ENCODE data around the gene CENPP.

Gene CENPP

DNA sequence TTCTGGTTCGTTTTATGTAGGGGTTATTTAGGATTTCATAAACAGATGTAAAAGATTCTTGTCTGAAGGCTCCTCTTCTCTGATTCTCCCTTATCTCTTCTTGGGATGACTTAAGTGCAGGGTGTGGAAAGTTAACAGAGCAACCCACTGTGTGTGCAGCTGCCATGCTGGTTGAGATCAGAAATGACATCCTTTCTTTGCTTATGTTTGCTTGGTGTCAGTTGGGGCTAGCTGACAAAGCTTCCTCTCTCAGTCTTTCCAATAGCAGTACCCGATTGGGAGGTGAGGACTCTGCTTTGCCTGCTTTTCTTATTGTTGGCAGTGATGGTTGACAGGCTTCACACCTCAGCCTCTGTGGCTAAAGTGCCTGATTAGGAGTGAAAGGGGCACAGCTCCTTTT lies 52.1 kb downstream of the CENPP start:
- H3K9me3 ChIP-seq (ENCODE audit: control insufficient read depth, insufficient read depth, low read length) = no peaks in the 10 kb centered on the region
- no peaks in the 10 kb centered on the region for H3K36me3 ChIP-seq (ENCODE audit: control insufficient read depth, insufficient read depth, low read length)
- no peak overlapping the region for H3K4me3 ChIP-seq (ENCODE audit: low read length)
- peaks cover 2% of the 10 kb centered on the region; the same call in 1 of the 2 replicates for H3K4me1 ChIP-seq (ENCODE audit: control insufficient read depth, insufficient read depth, low read length)
- H3K27ac ChIP-seq (ENCODE audit: low read length) = no peak overlapping the region
- no peaks in the 10 kb centered on the region for H3K27me3 ChIP-seq (ENCODE audit: control insufficient read depth, insufficient read depth, low read length)
- no CpG with 5 or more reads among the region's 2 CpGs for WGBS (ENCODE audit: insufficient coverage, insufficient read length)
- DNase-seq (ENCODE audit: low read depth, low spot score) = no peak

DNA sequence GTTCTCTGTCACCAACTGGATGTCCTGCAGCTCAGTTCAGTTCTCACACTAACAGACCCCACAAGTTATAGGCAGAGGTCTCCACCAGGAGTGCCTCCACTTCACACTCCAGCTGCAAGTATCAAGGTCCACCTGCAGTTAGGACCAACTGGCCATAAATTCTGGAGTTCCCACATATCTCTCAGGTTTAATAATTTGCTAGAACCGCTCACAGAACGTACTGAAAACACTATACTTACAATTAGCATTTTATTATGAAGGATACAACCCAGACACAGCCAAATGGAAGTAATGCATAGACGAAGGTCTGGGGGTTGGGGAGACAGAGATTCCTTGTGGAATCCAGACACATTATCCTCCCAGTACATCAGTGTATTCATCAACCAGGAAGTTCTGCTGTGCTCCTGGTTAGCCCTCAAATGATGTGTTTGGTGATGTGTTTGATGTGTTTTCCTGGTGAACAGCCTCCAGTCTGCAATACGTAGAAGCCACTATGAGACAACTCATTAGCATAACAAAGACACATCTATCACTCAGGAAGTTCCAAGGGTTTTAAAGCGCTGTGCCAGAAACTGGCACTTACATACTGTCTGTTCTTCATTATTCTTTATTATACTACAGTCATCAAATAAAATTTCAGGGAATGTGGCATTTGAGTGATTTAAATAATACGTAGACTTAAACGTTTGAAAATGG lies 53.3 kb downstream of the CENPP start:
- no CpG with 5 or more reads among the region's 7 CpGs for WGBS (ENCODE audit: insufficient coverage, insufficient read length)
- H3K27ac ChIP-seq (ENCODE audit: low read length) = no peak overlapping the region
- no peak for DNase-seq (ENCODE audit: low read depth, low spot score)

GRCh38 chr9:92380603-92381002 lies 54.9 kb downstream of the CENPP start:
- no CpG with 5 or more reads among the region's 2 CpGs for WGBS (ENCODE audit: insufficient coverage, insufficient read length)
- Histone ChIP-seq H3K27ac (ENCODE audit: low read length) (no peak overlapping the region), H3K9me3 (ENCODE audit: control insufficient read depth, insufficient read depth, low read length) (no peaks in the 10 kb centered on the region), H3K4me1 (ENCODE audit: control insufficient read depth, insufficient read depth, low read length) (peaks cover 2% of the 10 kb centered on the region; the same call in 1 of the 2 replicates), H3K27me3 (ENCODE audit: control insufficient read depth, insufficient read depth, low read length) (no peaks in the 10 kb centered on the region), H3K4me3 (ENCODE audit: low read length) (no peak overlapping the region), H3K36me3 (ENCODE audit: control insufficient read depth, insufficient read depth, low read length) (no peaks in the 10 kb centered on the region)
- DNase-seq (ENCODE audit: low read depth, low spot score) = no peak

More for the DNA sequence above, 53.3 kb downstream of the CENPP start:
- Histone ChIP-seq H3K36me3 (ENCODE audit: control insufficient read depth, insufficient read depth, low read length) (no peaks in the 10 kb centered on the region), H3K4me1 (ENCODE audit: control insufficient read depth, insufficient read depth, low read length) (peaks cover 2% of the 10 kb centered on the region; the same call in 1 of the 2 replicates), H3K9me3 (ENCODE audit: control insufficient read depth, insufficient read depth, low read length) (no peaks in the 10 kb centered on the region), H3K27me3 (ENCODE audit: control insufficient read depth, insufficient read depth, low read length) (no peaks in the 10 kb centered on the region), H3K4me3 (ENCODE audit: low read length) (no peak overlapping the region)

- Histone ChIP-seq H3K4me3 (ENCODE audit: low read length) (no peak overlapping the region), H3K36me3 (ENCODE audit: control insufficient read depth, insufficient read depth, low read length) (no peaks in the 10 kb centered on the region), H3K9me3 (ENCODE audit: control insufficient read depth, insufficient read depth, low read length) (no peaks in the 10 kb centered on the region), H3K4me1 (ENCODE audit: control insufficient read depth, insufficient read depth, low read length) (peaks cover 2% of the 10 kb centered on the region; the same call in 1 of the 2 replicates), H3K27me3 (ENCODE audit: control insufficient read depth, insufficient read depth, low read length) (no peaks in the 10 kb centered on the region), H3K27ac (ENCODE audit: low read length) (no peak overlapping the region)
- no peak for DNase-seq (ENCODE audit: low read depth, low spot score)
- WGBS (ENCODE audit: insufficient coverage, insufficient read length) = no CpG with 5 or more reads among the region's 2 CpGs
Observed at GRCh38 chr9:92381775-92382174, 56.0 kb downstream of the CENPP start.

DNA sequence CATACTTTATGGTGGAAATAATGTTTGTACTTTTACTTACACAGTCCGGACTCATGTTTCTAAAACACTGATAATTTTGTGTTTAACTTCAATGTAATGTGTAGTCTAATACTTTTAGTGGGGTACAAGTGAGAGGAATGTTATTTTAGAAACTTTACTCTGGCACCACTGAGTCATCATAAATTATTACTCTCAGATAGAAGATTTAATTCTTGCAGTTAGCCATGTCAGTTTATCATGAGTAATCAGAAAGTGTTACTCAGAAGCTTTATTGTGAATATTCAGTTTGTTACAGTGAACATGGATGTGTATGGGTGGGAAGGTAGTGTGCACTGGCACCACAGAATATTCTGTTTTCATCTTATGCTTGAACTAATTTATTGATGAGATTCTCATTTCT lies 58.6 kb downstream of the CENPP start:
- no peaks in the 10 kb centered on the region for H3K27me3 ChIP-seq (ENCODE audit: control insufficient read depth, insufficient read depth, low read length)
- H3K9me3 ChIP-seq (ENCODE audit: control insufficient read depth, insufficient read depth, low read length) = no peaks in the 10 kb centered on the region
- no CpG with 5 or more reads among the region's 1 CpG for WGBS (ENCODE audit: insufficient coverage, insufficient read length)
- H3K4me3 ChIP-seq (ENCODE audit: low read length) = no peak overlapping the region
- H3K36me3 ChIP-seq (ENCODE audit: control insufficient read depth, insufficient read depth, low read length) = no peaks in the 10 kb centered on the region
- no peak overlapping the region for H3K27ac ChIP-seq (ENCODE audit: low read length)
- DNase-seq (ENCODE audit: low read depth, low spot score) = no peak
- H3K4me1 ChIP-seq (ENCODE audit: control insufficient read depth, insufficient read depth, low read length) = no peaks in the 10 kb centered on the region

- Histone ChIP-seq H3K9me3 (ENCODE audit: control insufficient read depth, insufficient read depth, low read length) (no peaks in the 10 kb centered on the region), H3K36me3 (ENCODE audit: control insufficient read depth, insufficient read depth, low read length) (no peaks in the 10 kb centered on the region), H3K27ac (ENCODE audit: low read length) (no peak overlapping the region), H3K27me3 (ENCODE audit: control insufficient read depth, insufficient read depth, low read length) (no peaks in the 10 kb centered on the region), H3K4me3 (ENCODE audit: low read length) (no peak overlapping the region), H3K4me1 (ENCODE audit: control insufficient read depth, insufficient read depth, low read length) (no peaks in the 10 kb centered on the region)
- no CpG with 5 or more reads among the region's 3 CpGs for WGBS (ENCODE audit: insufficient coverage, insufficient read length)
- no peak for DNase-seq (ENCODE audit: low read depth, low spot score)
Observed at GRCh38 chr9:92385001-92385400, 59.2 kb downstream of the CENPP start.

- Histone ChIP-seq H3K27me3 (ENCODE audit: control insufficient read depth, insufficient read depth, low read length) (no peaks in the 10 kb centered on the region), H3K27ac (ENCODE audit: low read length) (no peak overlapping the region), H3K4me3 (ENCODE audit: low read length) (no peak overlapping the region), H3K36me3 (ENCODE audit: control insufficient read depth, insufficient read depth, low read length) (no peaks in the 10 kb centered on the region), H3K9me3 (ENCODE audit: control insufficient read depth, insufficient read depth, low read length) (no peaks in the 10 kb centered on the region), H3K4me1 (ENCODE audit: control insufficient read depth, insufficient read depth, low read length) (no peaks in the 10 kb centered on the region)
- no peak for DNase-seq (ENCODE audit: low read depth, low spot score)
- no CpG with 5 or more reads among the region's 6 CpGs for WGBS (ENCODE audit: insufficient coverage, insufficient read length)
Observed at GRCh38 chr9:92385477-92385876, 59.7 kb downstream of the CENPP start.

DNA sequence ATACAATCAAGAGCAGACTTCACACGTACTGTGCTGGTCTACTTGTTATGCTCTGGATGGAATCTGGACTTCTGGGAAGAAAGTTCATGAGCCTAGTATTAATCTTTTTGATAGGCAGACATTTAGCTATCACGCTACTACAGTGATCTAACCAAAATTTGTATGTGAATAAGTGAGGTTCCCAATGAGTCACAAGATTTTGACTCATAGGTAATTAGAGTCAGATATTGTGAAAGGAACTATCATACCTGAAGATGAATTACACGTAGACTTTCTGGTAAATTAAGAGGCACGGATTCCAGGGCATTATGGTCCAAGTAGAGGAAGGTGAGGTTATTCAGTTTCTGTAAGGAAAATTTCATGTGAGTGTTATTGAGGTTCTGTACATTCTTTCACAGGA lies 60.2 kb downstream of the CENPP start:
- Histone ChIP-seq H3K27me3 (ENCODE audit: control insufficient read depth, insufficient read depth, low read length) (no peaks in the 10 kb centered on the region), H3K9me3 (ENCODE audit: control insufficient read depth, insufficient read depth, low read length) (no peaks in the 10 kb centered on the region), H3K4me3 (ENCODE audit: low read length) (no peak overlapping the region), H3K36me3 (ENCODE audit: control insufficient read depth, insufficient read depth, low read length) (no peaks in the 10 kb centered on the region), H3K4me1 (ENCODE audit: control insufficient read depth, insufficient read depth, low read length) (no peaks in the 10 kb centered on the region), H3K27ac (ENCODE audit: low read length) (no peak overlapping the region)
- DNase-seq (ENCODE audit: low read depth, low spot score) = no peak
- no CpG with 5 or more reads among the region's 4 CpGs for WGBS (ENCODE audit: insufficient coverage, insufficient read length)

- no peak for DNase-seq (ENCODE audit: low read depth, low spot score)
- no CpG with 5 or more reads among the region's 2 CpGs for WGBS (ENCODE audit: insufficient coverage, insufficient read length)
Observed at GRCh38 chr9:92392690-92393089, 66.9 kb downstream of the CENPP start.

GRCh38 chr9:92393686-92394085 lies 67.9 kb downstream of the CENPP start:
- H3K9me3 ChIP-seq (ENCODE audit: control insufficient read depth, insufficient read depth, low read length) = no peaks in the 10 kb centered on the region
- H3K27me3 ChIP-seq (ENCODE audit: control insufficient read depth, insufficient read depth, low read length) = no peaks in the 10 kb centered on the region
- no peaks in the 10 kb centered on the region for H3K36me3 ChIP-seq (ENCODE audit: control insufficient read depth, insufficient read depth, low read length)
- WGBS (ENCODE audit: insufficient coverage, insufficient read length) = no CpG with 5 or more reads among the region's 1 CpG
- no peak overlapping the region for H3K27ac ChIP-seq (ENCODE audit: low read length)
- H3K4me3 ChIP-seq (ENCODE audit: low read length) = no peak overlapping the region
- H3K4me1 ChIP-seq (ENCODE audit: control insufficient read depth, insufficient read depth, low read length) = no peaks in the 10 kb centered on the region
- DNase-seq (ENCODE audit: low read depth, low spot score) = no peak

More at GRCh38 chr9:92392690-92393089, 66.9 kb downstream of the CENPP start:
- Histone ChIP-seq H3K9me3 (ENCODE audit: control insufficient read depth, insufficient read depth, low read length) (no peaks in the 10 kb centered on the region), H3K4me3 (ENCODE audit: low read length) (no peak overlapping the region), H3K36me3 (ENCODE audit: control insufficient read depth, insufficient read depth, low read length) (no peaks in the 10 kb centered on the region), H3K4me1 (ENCODE audit: control insufficient read depth, insufficient read depth, low read length) (no peaks in the 10 kb centered on the region), H3K27ac (ENCODE audit: low read length) (no peak overlapping the region), H3K27me3 (ENCODE audit: control insufficient read depth, insufficient read depth, low read length) (no peaks in the 10 kb centered on the region)

DNA sequence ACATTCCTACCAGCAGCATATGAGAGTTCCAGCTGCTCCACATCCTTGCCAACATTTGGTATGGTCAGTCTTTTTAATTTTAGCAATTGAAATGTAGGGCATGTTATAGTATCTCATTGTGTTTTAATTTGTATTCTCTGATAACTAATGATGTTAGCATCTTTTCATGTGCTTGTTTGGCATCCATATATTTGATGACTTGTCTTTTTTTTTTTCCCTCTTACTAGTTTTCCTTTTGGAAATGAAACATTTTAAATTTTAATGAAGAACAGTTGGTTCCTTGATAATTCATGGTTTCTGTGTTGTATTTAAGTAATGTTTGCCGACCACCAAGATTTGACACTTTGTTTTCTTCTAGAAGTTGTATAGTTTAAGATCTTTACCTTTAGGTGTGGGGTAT lies 69.9 kb downstream of the CENPP start:
- Histone ChIP-seq H3K27me3 (ENCODE audit: control insufficient read depth, insufficient read depth, low read length) (no peaks in the 10 kb centered on the region), H3K4me3 (ENCODE audit: low read length) (no peak overlapping the region), H3K36me3 (ENCODE audit: control insufficient read depth, insufficient read depth, low read length) (no peaks in the 10 kb centered on the region), H3K4me1 (ENCODE audit: control insufficient read depth, insufficient read depth, low read length) (no peaks in the 10 kb centered on the region), H3K27ac (ENCODE audit: low read length) (no peak overlapping the region), H3K9me3 (ENCODE audit: control insufficient read depth, insufficient read depth, low read length) (no peaks in the 10 kb centered on the region)
- WGBS (ENCODE audit: insufficient coverage, insufficient read length) = no CpG with 5 or more reads among the region's 1 CpG
- DNase-seq (ENCODE audit: low read depth, low spot score) = no peak
